GM12878 (cell line): Measurements from ENCODE around the gene TSPO. TPM values are rescaled to one million over a fixed set of nuclear protein-coding genes. Genes with fewer than 3 reads are reported as not detected.

Source experiments
- ATAC-seq: fragments of 200-7000 bp; cut with Tn5 transposase; 3 replicates; pipeline ENCODE4 v1.9.1; 2020; ENCODE audit warnings: mild to moderate bottlenecking, moderate library complexity
- BruUV-seq: library from RNA; stranded (reverse); fragments of 400-500 nt; replicated peaks from 2 replicates; lab custom pipeline; 2021; lab: Mats Ljungman, UMichigan
- CTCF ChIA-PET: fragments of 300-600 bp; sonication (Branson Sonifier 250); formaldehyde crosslinking; extraction: SDS; loops from one replicate; lab custom pipeline; 2021; ENCODE audit warnings: inconsistent platforms; lab: Yijun Ruan, JAX
- POLR2A ChIA-PET: fragments of 350-600 bp; formaldehyde crosslinking; extraction: SDS; loops from one replicate; lab custom pipeline; 2021; ENCODE audit warnings: inconsistent platforms; lab: Charles Lee
- RAD21 ChIA-PET: fragments of 300-600 bp; sonication (Branson Sonifier 250); formaldehyde crosslinking; loops from one replicate; lab custom pipeline; 2023; ENCODE audit warnings: antibody characterized with exemption; ENCODE audit not compliant: unreplicated experiment; lab: Charles Lee
- SMC1A ChIA-PET: fragments of 300-600 bp; sonication (Branson Sonifier 250); formaldehyde crosslinking; loops from one replicate; lab custom pipeline; 2023; ENCODE audit not compliant: unreplicated experiment, uncharacterized antibody; lab: Charles Lee
- DNase-seq: peaks from one replicate; pipeline ENCODE4 v3.0.0-alpha.2; 2011; ENCODE audit warnings: low read depth, low spot score
- FAIRE-seq: peaks from 3 replicates; lab custom pipeline; 2011; peaks lifted over from hg19 to GRCh38; lab: Jason Lieb, UNC
- H2AFZ ChIP-seq: 2 replicates; pipeline ENCODE4 v1.6.0; 2011; ENCODE audit warnings: low read depth, low read length, control low read depth; ENCODE audit not compliant: control insufficient read depth
- H3K27ac ChIP-seq: 2 replicates; pipeline ENCODE4 v1.5.1; 2011; ENCODE audit warnings: control low read depth; ENCODE audit not compliant: control insufficient read depth, insufficient read depth
- H3K27me3 ChIP-seq, 2 experiments: replicated peaks in 1 of 2; 2 replicates each; pipeline versions ENCODE4 v1.6.0 to v1.6.1; 2011; ENCODE audit warnings: low read length in 1 of 2; ENCODE audit not compliant: control insufficient read depth in 2 of 2, insufficient read depth in 2 of 2
- H3K36me3 ChIP-seq, 2 experiments: 2 replicates each; pipeline ENCODE4 v1.5.1; 2011; ENCODE audit warnings: low read length in 1 of 2; ENCODE audit not compliant: control insufficient read depth in 2 of 2, insufficient read depth in 2 of 2
- H3K4me1 ChIP-seq: 2 replicates; pipeline ENCODE4 v1.6.1; 2011; ENCODE audit warnings: mild to moderate bottlenecking, low read length, moderate library complexity, mixed read lengths; ENCODE audit not compliant: control insufficient read depth, insufficient read depth
- H3K4me2 ChIP-seq: 2 replicates; pipeline ENCODE4 v1.6.0; 2011; ENCODE audit warnings: control low read depth; ENCODE audit not compliant: control insufficient read depth, insufficient read depth
- H3K4me3 ChIP-seq: fragments of 200-600 bp; sonication (generic); 2 replicates; pipeline ENCODE4 v1.5.1; 2016
- H3K79me2 ChIP-seq: 2 replicates; pipeline ENCODE4 v1.6.0; 2011; ENCODE audit warnings: low read length; ENCODE audit not compliant: control insufficient read depth, insufficient read depth
- H3K9ac ChIP-seq: 2 replicates; pipeline ENCODE4 v1.8.0; 2011; ENCODE audit warnings: low read length, control low read depth, mixed read lengths; ENCODE audit not compliant: control insufficient read depth, insufficient read depth
- H3K9me3 ChIP-seq: replicated peaks from 3 replicates; pipeline ENCODE4 v1.5.1; 2011; ENCODE audit warnings: mild to moderate bottlenecking, low read length; ENCODE audit not compliant: control insufficient read depth, insufficient read depth
- H4K20me1 ChIP-seq: 2 replicates; pipeline ENCODE4 v1.6.0; 2011; ENCODE audit not compliant: control insufficient read depth, insufficient read depth
- ASH2L ChIP-seq: fragments of 300-600, 200-600 bp; sonication (generic); IDR thresholded peaks from 2 replicates; pipeline ENCODE4 v1.6.1; 2017; ENCODE audit warnings: low read depth, mild to moderate bottlenecking, borderline replicate concordance
- BRCA1 ChIP-seq: IDR thresholded peaks from 2 replicates; pipeline ENCODE4 v1.6.1; 2011; ENCODE audit warnings: low read depth, low read length, improper control_type of control experiment
- CBX3 ChIP-seq: fragments of 200-600 bp; sonication (generic); IDR thresholded peaks from 2 replicates; pipeline ENCODE4 v1.6.1; 2016; ENCODE audit warnings: low read depth, borderline replicate concordance
- NFYB ChIP-seq: IDR thresholded peaks from 2 replicates; pipeline ENCODE4 v1.6.1; 2011; ENCODE audit warnings: low read depth, mild to moderate bottlenecking, low read length, improper control_type of control experiment, moderate library complexity; ENCODE audit not compliant: insufficient read depth
- TCF3 ChIP-seq: IDR thresholded peaks from 2 replicates; pipeline ENCODE4 v1.6.1; 2012; ENCODE audit warnings: low read depth, mild to moderate bottlenecking, low read length, borderline replicate concordance; ENCODE audit not compliant: insufficient read depth
- ZNF217 ChIP-seq: fragments of 450-650 bp; IDR thresholded peaks from 2 replicates; pipeline ENCODE4 v1.6.1; 2017; ENCODE audit warnings: antibody characterized with exemption, mild to moderate bottlenecking
- WGBS: methylation state at CpG from one replicate; pipeline ENCODE4 v1.1.6; 2016; ENCODE audit warnings: low lambda C conversion rate; ENCODE audit not compliant: insufficient replicate concordance, insufficient coverage; ENCODE audit errors: missing lambda C conversion rate; 5-methylcytosine and 5-hydroxymethylcytosine counted together
- in situ Hi-C: fragments of 300-500 bp; cut with MboI; formaldehyde crosslinking; loops from 9 replicates; pipeline ENCODE4 v1.14.3; 2018; ENCODE audit warnings: mixed read lengths
- intact Hi-C: fragments of 100-400 bp; cut with micrococcal nuclease; formaldehyde crosslinking; loops from one replicate; pipeline ENCODE4 v1.14.2; 2022; ENCODE audit not compliant: unreplicated experiment
- polyA plus RNA-seq, 11 experiments: library from polyadenylated mRNA; depleted of rRNA in 4 of 11; unstranded in 6 of 11; stranded (reverse) in 5 of 11; fragments of >200 nt; fragmentation: Nextera tagmentation in 4 of 11; fragmentation: Illumina TruSeq in 1 of 11; extraction: Ambion mirVana in 4 of 11; extraction: Trizol in 1 of 11; gene quantifications; 1 replicate in 1 of 11; 2 replicates in 10 of 11; pipeline versions ENCODE4 v1.2.1 to v1.2.3, GENCODE V29; 2011 to 2016; ENCODE audit warnings: inconsistent platforms in 2 of 11, missing spikeins in 2 of 11, low read depth in 1 of 11
- total RNA-seq, 4 experiments: library from RNA; depleted of rRNA in 3 of 4; stranded (reverse); fragments of >200 nt in 3 of 4; fragmentation: Illumina TruSeq in 1 of 4; extraction: Trizol in 1 of 4; gene quantifications; 2 replicates each; pipeline versions ENCODE4 v1.2.1 to v1.2.3, GENCODE V29; 2013 to 2021
- TF ChIP-seq, protein P1 (sequence below): fragments of 450-650 bp; IDR thresholded peaks from 2 replicates; pipeline ENCODE4 v1.6.1; 2017; ENCODE audit warnings: mild to moderate bottlenecking, moderate library complexity
- TF ChIP-seq, protein P2 (sequence below): IDR thresholded peaks from 2 replicates; pipeline ENCODE4 v1.6.1; 2011; ENCODE audit warnings: borderline replicate concordance, low read depth, mild to moderate bottlenecking, moderate library complexity, low read length; ENCODE audit not compliant: insufficient read depth, poor library complexity, severe bottlenecking
- TF ChIP-seq, protein P3 (sequence below): fragments of 450-650 bp; IDR thresholded peaks from 2 replicates; pipeline ENCODE4 v1.6.1; 2017; ENCODE audit warnings: mild to moderate bottlenecking
- TF ChIP-seq, protein P4 (sequence below): fragments of 450-650 bp; formaldehyde crosslinking; IDR thresholded peaks from 2 replicates; pipeline ENCODE4 v1.4.0; 2022; ENCODE audit warnings: mild to moderate bottlenecking, moderate library complexity

The TSPO gene
- total and polyA plus RNA-seq, 10 of the 15 experiments (the other 5 are each of a cell fraction or from before 2014, with no cell fraction given), result 1.4 to 50.5 (median 18.8) TPM

DNA sequence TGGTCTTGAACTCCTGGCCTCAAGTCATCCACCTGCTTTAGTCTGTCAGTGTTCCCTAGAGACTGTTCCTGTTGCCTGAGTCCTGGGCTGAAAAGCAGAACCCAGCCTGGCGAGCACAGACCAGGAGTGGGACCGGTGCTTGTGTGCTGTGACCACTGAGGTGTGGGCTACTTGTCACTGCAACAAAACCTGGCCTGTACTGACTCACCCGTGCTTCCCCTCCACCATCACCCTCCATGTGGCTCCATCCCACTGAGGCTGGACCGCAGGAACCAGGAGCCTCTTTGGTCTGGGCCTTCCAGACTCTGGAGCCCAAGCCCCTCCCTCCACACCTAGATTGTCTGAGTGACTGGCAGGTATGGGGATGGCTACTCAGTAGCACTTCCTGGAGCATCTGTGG is 16.8 kb upstream of the TSPO start:
- no TSS peak for BruUV-seq
- no peak for FAIRE-seq
- no peak overlapping the region for H3K4me3 ChIP-seq
- H4K20me1 ChIP-seq, result no peaks in the 10 kb centered on the region
- no peak overlapping the region for H2AFZ ChIP-seq
- no peaks in the 10 kb centered on the region for H3K27me3 ChIP-seq
- intact Hi-C loops (no loop called here), in situ Hi-C loops (no loop called here)
- H3K4me1 ChIP-seq, result peaks cover 4% of the 10 kb centered on the region
- no peak overlapping the region for H3K27ac ChIP-seq
- ChIA-PET SMC1A (interaction anchor here (0.8 kb wide), 1 partner anchor 10 kb away, joined by 3 read pairs; no protein-coding TSS in a partner anchor), POLR2A (no interaction called here), CTCF (interaction anchor here (1.3 kb wide), 1 partner anchor 267 kb away, joined by 3 read pairs; no protein-coding TSS in a partner anchor), RAD21 (interaction anchor here (1.4 kb wide), 1 partner anchor 267 kb away, joined by 3 read pairs; no protein-coding TSS in a partner anchor)
- no peak overlapping the region for H3K4me2 ChIP-seq
- DNase-seq, result no peak
- ATAC-seq, result no peak
- no peaks in the 10 kb centered on the region for H3K79me2 ChIP-seq
- H3K9ac ChIP-seq, result no peak overlapping the region
- H3K9me3 ChIP-seq, result no peaks in the 10 kb centered on the region
- 98% methylated on average over 4 of the region's 4 CpGs for WGBS
- H3K36me3 ChIP-seq, result peaks cover 6 to 25% of the 10 kb centered on the region in 2 experiments
- TF ChIP-seq ASH2L (no peak), NFYB (no peak), BRCA1 (no peak), ZNF217 (no peak), CBX3 (no peak), TCF3 (no peak)
- TF ChIP-seq, protein P1, sequence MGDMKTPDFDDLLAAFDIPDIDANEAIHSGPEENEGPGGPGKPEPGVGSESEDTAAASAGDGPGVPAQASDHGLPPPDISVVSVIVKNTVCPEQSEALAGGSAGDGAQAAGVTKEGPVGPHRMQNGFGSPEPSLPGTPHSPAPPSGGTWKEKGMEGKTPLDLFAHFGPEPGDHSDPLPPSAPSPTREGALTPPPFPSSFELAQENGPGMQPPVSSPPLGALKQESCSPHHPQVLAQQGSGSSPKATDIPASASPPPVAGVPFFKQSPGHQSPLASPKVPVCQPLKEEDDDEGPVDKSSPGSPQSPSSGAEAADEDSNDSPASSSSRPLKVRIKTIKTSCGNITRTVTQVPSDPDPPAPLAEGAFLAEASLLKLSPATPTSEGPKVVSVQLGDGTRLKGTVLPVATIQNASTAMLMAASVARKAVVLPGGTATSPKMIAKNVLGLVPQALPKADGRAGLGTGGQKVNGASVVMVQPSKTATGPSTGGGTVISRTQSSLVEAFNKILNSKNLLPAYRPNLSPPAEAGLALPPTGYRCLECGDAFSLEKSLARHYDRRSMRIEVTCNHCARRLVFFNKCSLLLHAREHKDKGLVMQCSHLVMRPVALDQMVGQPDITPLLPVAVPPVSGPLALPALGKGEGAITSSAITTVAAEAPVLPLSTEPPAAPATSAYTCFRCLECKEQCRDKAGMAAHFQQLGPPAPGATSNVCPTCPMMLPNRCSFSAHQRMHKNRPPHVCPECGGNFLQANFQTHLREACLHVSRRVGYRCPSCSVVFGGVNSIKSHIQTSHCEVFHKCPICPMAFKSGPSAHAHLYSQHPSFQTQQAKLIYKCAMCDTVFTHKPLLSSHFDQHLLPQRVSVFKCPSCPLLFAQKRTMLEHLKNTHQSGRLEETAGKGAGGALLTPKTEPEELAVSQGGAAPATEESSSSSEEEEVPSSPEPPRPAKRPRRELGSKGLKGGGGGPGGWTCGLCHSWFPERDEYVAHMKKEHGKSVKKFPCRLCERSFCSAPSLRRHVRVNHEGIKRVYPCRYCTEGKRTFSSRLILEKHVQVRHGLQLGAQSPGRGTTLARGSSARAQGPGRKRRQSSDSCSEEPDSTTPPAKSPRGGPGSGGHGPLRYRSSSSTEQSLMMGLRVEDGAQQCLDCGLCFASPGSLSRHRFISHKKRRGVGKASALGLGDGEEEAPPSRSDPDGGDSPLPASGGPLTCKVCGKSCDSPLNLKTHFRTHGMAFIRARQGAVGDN, result no peak
- TF ChIP-seq, protein P2, sequence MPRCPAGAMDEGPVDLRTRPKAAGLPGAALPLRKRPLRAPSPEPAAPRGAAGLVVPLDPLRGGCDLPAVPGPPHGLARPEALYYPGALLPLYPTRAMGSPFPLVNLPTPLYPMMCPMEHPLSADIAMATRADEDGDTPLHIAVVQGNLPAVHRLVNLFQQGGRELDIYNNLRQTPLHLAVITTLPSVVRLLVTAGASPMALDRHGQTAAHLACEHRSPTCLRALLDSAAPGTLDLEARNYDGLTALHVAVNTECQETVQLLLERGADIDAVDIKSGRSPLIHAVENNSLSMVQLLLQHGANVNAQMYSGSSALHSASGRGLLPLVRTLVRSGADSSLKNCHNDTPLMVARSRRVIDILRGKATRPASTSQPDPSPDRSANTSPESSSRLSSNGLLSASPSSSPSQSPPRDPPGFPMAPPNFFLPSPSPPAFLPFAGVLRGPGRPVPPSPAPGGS, result no peak
- TF ChIP-seq, protein P3, sequence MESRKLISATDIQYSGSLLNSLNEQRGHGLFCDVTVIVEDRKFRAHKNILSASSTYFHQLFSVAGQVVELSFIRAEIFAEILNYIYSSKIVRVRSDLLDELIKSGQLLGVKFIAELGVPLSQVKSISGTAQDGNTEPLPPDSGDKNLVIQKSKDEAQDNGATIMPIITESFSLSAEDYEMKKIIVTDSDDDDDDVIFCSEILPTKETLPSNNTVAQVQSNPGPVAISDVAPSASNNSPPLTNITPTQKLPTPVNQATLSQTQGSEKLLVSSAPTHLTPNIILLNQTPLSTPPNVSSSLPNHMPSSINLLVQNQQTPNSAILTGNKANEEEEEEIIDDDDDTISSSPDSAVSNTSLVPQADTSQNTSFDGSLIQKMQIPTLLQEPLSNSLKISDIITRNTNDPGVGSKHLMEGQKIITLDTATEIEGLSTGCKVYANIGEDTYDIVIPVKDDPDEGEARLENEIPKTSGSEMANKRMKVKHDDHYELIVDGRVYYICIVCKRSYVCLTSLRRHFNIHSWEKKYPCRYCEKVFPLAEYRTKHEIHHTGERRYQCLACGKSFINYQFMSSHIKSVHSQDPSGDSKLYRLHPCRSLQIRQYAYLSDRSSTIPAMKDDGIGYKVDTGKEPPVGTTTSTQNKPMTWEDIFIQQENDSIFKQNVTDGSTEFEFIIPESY, result no peak
- TF ChIP-seq, protein P4, sequence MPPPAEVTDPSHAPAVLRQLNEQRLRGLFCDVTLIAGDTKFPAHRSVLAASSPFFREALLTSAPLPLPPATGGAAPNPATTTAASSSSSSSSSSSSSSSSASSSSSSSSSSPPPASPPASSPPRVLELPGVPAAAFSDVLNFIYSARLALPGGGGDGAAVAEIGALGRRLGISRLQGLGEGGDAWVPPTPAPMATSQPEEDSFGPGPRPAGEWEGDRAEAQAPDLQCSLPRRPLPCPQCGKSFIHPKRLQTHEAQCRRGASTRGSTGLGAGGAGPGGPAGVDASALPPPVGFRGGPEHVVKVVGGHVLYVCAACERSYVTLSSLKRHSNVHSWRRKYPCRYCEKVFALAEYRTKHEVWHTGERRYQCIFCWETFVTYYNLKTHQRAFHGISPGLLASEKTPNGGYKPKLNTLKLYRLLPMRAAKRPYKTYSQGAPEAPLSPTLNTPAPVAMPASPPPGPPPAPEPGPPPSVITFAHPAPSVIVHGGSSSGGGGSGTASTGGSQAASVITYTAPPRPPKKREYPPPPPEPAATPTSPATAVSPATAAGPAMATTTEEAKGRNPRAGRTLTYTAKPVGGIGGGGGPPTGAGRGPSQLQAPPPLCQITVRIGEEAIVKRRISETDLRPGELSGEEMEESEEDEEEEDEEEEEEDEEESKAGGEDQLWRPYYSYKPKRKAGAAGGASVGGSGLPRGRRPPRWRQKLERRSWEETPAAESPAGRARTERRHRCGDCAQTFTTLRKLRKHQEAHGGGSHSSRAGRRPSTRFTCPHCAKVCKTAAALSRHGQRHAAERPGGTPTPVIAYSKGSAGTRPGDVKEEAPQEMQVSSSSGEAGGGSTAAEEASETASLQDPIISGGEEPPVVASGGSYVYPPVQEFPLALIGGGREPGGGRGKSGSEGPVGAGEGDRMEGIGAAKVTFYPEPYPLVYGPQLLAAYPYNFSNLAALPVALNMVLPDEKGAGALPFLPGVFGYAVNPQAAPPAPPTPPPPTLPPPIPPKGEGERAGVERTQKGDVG, result no peak
